AG20443 (cell line): ENCODE results near the gene EIPR1.
"Not testable (repeated sequence)": the region's sequence is repeated elsewhere in the genome, so short reads cannot be mapped to it uniquely, and the experiment has no call there.

Experiments used
- DNase-seq: peaks from one replicate; pipeline ENCODE4 v3.0.0; 2012; ENCODE audit warnings: low spot score, mixed read lengths

Gene EIPR1

DNA sequence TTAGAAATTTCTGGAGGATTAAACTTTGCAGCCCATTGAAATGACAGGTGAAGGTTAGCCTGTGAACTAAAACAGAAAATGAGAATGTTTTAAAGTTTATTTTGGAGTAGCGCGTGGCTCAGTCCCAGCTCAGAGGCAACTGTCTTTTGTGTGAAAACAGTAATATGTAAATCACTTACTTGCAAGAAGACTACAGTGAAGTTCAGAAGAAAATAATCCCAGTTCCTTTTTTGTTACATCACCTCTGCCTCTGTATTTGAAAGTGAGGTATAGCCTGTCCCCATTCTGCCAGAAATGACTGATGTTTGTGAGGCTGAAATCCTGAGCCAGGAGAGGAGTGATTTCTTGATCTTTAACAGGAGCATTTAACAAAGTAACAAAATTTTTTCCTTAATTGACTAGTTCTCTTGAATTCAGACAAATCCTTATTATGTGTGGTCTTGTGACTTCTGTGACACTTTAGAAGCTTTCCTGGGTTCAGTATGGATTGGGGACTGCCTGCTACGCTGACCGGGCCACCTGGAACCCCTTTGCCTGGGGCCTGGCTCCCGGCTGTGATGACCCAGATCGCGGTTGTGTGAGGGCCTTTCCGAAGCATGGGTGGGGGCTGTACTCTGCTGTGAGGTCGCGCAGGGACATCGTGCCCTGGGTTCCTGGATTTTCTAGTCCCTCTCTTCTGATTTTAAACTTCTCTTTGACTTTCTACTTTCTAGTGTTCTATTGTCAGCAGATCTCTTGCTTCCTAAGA is 26.1 kb upstream of the EIPR1 start:
- no peak for DNase-seq

DNA sequence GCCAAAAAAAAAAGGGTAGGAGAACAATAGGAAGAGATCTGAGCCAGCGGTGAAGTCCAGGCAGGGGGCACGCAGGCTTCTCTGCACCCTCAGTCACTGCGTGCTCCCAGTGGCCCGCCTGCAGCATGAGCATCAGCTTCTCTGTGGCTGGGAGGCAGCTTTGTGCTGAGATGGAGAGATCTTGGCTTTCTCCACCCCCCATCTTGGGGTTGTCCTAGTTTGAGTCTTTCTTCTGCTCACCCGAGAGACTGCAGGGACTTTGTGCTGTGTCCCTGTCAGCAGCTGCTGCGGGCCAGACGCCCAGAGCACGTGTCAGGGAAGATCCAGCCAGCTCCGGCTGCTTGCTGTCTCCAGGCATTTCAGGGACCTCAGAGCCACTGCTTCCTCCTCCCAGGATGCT is 22.2 kb upstream of the EIPR1 start:
- peak; percentile 35 for DNase-seq

DNA sequence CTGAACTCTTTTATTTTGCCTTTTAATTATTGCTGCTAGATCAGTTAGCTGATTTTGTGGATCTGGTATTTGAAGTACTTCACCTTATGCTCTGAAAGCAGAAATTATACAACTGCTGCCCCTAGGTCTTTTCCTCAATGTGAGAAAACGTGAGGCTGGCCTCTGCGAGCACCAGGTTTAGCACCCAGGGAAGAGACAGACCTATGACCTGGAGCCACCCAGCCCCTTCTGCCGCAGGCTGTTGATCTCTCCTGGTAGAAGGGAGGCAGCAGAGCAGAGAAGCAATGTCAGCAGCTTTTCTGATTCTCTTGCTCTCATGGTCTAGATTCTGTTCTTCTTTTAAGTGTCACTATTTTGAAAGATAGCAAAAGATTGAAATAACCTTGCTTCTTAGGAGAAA is 21.8 kb upstream of the EIPR1 start:
- no peak for DNase-seq

DNA sequence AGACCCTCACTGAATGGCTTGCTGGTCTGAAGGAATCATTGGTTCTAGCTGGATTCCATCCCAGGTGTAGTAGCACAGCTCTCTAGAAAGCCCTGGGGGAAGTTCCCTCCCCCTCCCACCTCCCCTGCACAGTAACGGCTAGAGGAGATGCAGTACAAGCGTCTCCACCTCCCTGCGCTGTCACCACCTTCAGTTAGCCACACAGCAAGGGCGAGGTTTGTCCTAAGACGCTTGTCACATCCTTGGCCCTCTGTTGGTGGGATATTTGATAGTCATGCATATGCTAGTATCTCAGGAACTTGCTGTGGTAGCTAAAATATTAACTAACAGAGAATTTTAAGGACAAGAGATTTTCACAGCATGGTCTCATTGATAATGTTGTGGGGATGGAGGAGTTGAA is 21.2 kb upstream of the EIPR1 start:
- DNase-seq = no peak

DNA sequence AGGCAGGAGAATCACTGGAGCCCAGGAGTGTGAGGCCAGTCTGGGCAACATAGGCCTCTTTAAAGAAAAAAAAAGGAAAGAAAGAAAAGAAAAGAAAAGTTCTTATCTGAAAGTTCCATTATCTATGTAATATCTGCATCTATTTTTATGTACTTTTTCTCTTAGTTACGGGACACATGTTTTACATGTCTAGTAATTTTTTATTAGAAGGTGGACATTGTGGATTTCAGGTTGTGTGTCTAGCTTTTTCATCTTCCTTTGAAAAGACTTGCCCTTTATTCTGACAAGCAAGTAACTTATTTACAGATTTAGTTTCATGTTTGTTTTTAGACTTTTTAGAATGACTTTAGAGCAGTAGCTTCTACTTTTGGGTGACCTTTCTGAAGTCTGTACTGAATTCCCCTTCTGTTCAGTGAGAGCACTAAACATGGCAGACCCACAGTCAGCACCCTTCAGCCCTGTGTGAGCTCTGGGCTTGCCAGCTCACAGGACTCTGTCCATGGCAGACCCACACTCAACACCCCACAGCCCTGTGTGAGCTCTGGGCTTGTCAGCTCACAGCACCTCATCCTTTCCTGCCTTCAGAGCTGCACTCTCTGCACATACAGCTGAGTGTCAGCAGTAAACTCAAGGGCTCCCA is 19.4 kb upstream of the EIPR1 start:
- no peak for DNase-seq

DNA sequence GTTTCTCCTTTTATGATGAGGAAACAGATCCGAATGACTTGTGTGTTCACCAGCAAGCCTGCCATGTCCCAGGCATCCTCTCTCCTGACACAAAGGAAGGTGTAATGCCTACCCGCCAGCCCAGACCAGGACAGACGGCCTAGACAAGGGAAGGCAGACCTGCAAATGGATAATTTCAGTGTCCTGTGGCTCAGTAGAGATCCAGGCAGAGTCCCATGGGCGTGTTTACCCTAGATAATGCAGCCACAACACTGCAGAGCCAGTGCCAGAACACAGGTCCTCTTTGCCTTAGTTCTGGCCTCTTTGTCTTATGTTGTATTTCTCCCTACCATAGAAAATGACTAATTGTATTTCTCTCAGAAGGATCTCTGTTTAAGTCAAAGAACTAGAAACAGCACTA is 14.6 kb upstream of the EIPR1 start:
- no peak for DNase-seq

DNA sequence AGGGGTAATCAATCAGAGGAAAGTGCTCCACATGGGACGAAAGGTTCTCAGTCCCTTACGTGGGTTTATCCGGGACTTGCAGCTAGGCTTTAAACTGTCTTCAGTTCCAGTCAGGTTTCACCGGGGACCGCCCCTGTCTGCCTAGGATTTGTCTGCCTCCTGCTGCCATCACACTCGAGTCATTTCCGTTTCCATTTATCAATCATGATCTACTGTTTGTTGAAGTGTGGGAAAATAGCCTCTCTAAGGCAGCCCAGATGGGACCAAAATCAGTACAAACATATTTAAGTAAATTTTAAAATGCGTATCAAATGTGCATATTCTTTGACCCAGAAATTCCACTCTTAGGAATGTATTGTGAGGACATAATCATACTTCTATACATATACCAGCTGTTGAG is 12.4 kb upstream of the EIPR1 start:
- DNase-seq = no peak

DNA sequence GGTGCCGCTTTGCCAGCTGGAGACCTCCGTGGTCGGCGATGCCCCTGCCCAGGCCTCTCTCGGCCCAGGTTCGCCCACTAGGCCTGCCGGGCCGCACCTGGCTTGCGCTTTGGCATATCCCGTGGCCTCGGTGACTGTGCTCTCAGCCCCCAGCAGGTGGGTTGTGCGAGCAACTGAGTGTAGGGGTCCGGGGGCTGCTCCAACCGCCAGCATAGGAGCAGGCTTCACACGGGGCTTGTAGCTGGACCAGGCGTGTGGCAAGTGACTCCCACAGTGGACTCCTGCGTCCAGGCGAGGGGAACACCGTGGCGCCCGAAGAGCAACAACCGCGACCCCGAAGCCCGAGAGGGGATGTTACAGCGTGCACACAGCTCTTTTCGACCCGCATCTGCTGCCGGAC is 11.6 kb upstream of the EIPR1 start:
- no peak for DNase-seq

DNA sequence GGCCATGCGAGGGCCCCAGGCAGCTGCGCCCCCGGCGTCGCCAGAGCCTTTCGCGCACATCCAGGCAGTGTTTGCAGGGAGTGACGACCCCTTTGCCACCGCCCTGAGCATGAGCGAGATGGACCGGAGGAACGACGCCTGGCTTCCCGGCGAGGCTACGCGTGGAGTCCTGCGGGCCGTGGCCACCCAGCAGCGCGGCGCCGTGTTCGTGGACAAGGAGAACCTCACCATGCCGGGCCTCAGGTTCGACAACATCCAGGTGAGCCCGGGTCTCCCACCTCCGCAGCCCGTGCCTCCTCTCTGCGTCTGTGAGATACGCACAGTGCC is 10.8 kb upstream of the EIPR1 start:
- no peak for DNase-seq

DNA sequence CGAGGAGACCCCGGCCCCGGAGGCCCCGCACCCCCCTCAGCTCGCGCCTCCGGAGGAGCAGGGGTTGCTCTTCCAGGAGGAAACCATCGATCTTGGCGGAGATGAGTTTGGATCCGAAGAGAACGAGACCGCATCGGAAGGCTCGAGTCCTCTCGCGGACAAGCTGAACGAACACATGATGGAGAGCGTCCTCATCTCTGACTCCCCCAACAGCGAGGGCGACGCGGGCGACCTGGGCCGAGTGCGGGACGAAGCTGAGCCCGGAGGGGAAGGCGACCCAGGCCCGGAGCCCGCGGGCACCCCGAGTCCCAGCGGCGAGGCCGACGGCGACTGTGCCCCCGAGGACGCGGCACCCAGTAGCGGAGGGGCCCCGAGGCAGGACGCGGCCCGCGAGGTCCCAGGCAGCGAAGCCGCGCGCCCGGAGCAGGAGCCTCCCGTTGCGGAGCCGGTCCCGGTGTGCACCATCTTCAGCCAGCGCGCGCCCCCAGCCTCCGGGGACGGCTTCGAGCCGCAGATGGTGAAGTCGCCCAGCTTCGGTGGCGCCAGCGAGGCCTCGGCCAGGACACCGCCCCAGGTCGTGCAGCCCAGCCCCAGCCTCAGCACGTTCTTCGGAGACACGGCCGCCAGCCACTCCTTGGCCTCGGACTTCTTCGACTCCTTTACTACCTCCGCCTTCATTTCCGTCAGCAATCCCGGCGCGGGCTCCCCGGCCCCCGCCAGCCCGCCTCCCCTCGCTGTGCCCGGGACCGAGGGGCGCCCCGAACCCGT is 10.2 kb upstream of the EIPR1 start:
- no peak for DNase-seq

DNA sequence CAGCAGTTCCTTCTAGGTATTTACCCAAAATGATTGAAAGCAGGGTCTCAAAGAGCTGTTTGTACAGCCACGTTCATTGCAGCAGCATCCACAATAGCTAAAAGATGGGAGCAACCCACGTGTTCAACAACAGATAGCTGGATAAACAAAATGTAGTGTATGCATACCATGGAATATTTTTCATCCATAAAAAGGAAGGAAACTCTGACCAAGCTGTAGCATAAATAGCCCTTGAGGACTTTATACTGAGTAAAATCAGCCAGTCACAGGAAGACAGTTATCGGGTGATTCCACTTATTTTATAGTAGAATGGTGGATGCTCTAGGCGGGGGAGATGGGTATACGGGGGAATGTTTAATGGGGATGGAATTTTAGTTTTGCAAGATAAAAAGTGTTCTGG is 9.4 kb upstream of the EIPR1 start:
- DNase-seq = no peak

DNA sequence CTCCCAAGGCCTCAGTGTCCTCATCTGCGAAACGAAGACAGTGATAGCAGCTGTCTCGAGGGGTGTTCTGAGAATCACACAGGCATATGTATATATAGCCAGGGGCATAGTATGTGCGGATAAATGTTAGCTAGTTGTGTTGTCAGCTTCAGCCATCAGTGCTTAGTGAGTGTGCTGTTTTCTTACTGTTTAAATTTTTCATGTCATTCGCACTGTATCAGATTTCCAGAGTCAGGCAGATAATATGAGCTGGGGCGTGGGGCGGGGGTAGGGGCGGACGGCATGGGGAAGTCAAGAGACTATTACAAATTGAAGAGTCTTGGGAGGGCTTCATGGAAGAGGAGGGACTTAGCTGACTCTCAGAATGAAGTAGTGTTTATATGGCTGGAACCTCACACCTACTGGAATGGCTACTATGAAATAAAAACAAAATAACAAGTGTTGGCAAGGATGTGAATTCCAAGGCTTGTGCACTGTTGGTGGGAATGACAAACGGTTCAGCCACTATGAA is 8.9 kb upstream of the EIPR1 start:
- DNase-seq = no peak

DNA sequence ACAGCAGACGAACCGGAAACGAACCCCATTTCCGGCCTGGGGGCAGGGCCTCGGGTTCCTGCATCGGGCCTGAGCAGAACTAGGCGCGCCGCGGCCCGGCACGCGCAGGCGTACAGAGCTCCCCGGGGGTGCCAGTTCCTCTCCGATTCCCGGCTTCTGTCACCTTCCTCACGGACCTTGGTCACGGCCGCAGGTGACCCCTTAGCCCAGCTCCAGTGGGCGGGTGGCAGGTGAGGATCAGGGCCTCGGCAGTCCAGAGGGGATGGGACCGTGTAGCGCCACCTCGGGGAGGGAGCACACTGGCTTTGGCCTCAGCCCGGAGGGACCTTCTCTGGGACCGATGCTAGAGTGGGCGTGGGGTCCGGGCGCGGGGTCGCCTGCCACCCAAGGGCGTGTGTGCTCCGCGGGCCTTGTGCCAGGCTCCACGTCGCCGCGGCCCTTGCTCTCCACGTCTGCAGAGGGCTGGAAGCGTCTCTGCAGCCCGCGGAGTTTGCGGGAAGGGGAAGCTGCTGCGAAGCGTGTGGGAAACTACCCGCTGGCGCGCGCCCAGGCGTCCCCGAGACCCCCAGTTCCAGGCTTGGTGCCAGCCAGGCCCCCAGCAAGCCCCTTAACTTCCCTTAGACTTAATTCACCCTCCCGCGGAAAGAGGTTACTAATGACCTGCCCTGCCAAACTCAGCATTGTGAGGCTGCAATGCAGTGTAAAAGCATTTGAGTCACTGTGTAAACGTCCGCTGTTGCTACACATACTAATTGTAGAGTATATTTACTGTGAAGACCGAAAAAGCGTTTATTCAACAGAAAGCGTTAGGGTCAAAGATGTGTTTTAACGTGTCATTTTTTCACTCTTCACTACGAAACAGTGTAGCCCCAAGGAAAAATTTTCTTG is 2.3 kb upstream of the EIPR1 start, which contains the start of gene TRAPPC12:
Gene TRAPPC12 (plus strand): TSS at position 48 of the 888 bp plus-strand sequence. CDS start 7,930 bp downstream, outside the sequence.
- peak; percentile 95 for DNase-seq

DNA sequence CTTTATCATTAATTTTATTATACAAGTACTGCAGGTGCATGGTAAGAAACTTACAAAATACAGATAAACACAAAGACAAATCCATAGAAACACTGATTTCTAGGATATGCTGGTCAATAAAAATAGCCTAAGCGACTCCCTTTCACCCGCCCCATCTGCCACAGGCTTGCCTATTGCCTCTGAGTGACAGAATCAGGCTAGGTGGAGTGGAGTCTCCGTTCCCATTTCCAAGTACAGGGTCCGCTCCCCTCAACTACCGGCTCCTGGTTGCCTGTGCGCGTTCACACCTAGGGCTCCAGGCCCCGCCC is 1.7 kb upstream of the EIPR1 start:
- no peak for DNase-seq

DNA sequence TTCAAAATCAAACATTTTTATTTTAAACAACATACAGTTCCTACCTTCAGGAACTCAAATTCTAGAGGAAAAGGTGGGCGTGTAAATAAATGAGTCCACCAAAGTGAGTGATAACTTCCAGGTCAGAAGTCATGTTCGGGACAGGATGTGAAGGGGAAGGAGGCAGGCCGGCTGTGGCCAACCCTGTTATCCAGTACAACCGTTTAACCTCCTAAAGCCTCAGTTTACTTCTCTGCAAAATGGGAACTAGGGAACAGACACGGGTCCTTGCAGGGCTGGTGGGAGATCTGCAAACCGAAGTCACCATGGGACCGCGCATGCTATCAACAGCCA is 373 bp downstream of the EIPR1 start:
- peak; percentile 62 for DNase-seq

DNA sequence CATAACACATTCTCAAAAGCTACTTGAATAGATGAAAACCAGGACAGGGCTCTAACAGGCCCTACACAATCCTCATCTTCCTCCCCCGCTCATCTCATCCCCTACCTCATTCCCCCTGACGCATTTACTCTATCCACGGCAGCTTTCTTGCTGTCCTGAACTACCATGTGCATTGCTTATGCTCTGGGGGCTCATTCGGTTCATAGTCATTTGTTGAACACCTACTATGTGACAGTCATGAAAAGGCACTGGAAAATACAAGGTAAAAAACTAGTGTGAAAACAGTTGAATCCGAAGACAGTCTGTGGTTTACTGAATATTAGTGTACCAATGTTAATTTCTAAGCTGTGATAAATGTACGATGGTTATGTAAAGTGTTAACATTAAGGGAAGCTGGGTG is 797 bp downstream of the EIPR1 start:
- no peak for DNase-seq

DNA sequence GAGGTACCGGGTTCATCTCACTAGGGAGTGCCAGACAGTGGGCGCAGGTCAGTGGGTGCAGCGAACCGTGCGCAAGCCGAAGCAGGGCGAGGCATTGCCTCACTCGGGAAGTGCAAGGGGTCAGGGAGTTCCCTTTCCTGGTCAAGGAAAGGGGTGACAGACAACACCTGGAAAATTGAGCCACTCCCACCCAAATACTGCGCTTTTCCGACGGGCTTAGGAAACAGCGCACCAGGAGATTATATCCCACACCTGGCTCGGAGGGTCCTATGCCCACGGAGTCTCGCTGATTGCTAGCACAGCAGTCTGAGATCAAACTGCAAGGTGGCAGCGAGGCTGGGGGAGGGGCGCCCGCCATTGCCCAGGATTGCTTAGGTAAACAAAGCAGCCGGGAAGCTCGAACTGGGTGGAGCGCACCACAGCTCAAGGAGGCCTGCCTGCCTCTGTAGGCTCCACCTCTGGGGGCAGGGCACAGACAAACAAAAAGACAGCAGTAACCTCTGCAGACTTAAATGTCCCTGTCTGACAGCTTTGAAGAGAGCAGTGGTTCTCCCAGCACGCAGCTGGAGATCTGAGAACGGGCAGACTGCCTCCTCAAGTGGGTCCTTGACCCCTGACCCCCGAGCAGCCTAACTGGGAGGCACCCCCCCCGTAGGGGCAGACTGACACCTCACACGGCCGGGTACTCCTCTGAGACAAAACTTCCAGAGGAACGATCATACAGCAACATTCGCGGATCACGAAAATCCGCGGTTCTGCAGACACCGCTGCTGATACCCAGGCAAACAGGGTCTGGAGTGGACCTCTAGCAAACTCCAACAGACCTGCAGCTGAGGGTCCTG is 8.1 kb downstream of the EIPR1 start:
- DNase-seq = not testable (repeated sequence)

DNA sequence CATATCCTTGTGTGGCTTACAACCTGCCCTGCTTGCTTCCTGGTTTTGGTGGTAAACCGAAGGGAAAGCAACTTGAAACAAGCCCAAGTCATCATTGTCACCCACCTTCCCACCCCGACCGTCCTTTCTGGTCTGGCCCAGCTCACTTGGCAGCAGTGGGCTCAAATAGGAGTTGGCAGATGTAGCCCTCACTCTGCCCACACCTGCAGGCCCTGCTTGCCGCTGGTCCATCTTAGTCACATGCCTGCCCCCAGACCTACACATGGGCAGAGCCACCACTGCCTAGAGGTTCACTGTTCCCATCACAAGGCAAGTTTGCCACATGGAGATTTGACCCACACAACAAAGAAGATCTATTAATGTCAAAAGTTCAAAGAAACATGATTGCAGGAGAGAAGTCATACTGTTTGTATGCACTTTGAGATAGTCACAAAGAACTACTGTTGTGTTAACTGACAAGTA is 9.3 kb downstream of the EIPR1 start:
- no peak for DNase-seq

DNA sequence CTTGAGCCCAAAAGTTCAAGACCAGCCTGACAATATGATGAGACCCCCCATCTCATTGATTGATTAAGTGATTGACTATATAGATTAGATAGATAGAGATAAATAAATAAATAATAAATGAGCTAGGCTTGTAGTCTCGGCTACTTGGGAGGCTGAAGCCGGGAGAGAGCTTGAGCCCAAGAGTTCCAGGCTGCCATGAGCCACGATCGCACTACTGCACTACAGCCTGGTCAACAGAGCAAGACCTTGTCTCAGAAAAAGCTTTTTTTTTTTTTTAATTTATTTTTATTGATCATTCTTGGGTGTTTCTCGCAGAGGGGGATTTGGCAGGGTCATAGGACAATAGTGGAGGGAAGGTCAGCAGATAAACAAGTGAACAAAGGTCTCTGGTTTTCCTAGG is 12.4 kb downstream of the EIPR1 start:
- no peak for DNase-seq

DNA sequence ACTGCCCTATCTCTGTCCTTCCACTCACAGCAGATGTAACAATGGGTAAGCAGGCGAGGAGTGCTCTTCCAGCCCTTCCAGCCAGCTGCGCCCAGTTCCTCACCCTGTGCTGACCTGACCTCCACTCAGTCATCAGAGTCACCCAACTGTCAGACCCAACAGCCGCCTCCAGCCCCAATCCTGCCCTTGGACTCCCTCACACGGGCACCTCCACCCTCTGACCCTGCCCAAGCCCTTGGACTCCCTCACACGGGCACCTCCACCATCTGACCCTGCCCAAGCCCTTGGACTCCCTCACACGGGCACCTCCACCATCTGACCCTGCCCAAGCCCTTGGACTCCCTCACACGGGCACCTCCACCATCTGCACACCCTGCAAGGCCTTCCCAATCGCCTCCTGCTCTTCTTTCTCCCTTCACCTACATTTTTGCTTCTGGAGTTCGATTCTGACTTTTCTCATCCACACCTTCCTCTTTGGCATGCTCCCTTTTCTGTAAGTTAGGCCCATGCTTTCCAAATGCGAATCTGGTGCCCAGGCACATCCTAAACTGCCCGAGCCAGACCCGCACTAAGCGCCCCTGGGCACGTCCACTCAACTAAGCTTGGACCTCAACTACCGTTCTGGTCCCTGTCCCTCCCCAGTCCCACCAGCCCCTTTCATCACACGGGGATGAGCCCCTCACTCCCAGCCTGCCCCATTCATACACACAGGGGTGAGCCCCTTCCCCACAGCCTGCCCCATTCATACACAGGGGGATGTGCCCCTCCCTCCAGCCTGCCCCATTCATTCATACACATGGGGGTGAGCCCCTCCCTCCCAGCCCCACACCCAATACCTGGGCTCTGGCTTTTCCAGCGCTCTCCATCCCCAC is 15.9 kb downstream of the EIPR1 start:
- DNase-seq = no peak
